Measurements from ENCODE around the gene NRG3.

Gene NRG3

GRCh38 chr10:82191653-82192052, 316.7 kb downstream of the NRG3 start:
- no peak for TF ChIP-seq CTCF (IDR thresholded peaks at IDR 0.05; ENCODE audit: low read depth, low read length)
- DNase-seq (ENCODE audit: low read depth, low spot score), result no peak
- in situ Hi-C loops (cut with HindIII; ENCODE audit: low sequenced_read_pairs), result no loop called here
- H3K4me3 ChIP-seq (ENCODE audit: low read depth, low read length), result no peak overlapping the region

- no peak overlapping the region for H3K4me3 ChIP-seq (ENCODE audit: low read depth, low read length)
- DNase-seq (ENCODE audit: low read depth, low spot score), result no peak
- TF ChIP-seq CTCF (IDR thresholded peaks at IDR 0.05; ENCODE audit: low read depth, low read length), result no peak
- in situ Hi-C loops (cut with HindIII; ENCODE audit: low sequenced_read_pairs), result no loop called here
Measured at GRCh38 chr10:82192665-82193064, 317.7 kb downstream of the NRG3 start.

GRCh38 chr10:82194419-82194818, 319.4 kb downstream of the NRG3 start:
- TF ChIP-seq CTCF (IDR thresholded peaks at IDR 0.05; ENCODE audit: low read depth, low read length), result no peak
- no peak for DNase-seq (ENCODE audit: low read depth, low spot score)
- in situ Hi-C loops (cut with HindIII; ENCODE audit: low sequenced_read_pairs), result no loop called here
- H3K4me3 ChIP-seq (ENCODE audit: low read depth, low read length), result no peak overlapping the region

- in situ Hi-C loops (cut with HindIII; ENCODE audit: low sequenced_read_pairs), result no loop called here
- no peak for TF ChIP-seq CTCF (IDR thresholded peaks at IDR 0.05; ENCODE audit: low read depth, low read length)
- DNase-seq (ENCODE audit: low read depth, low spot score), result no peak
- no peak overlapping the region for H3K4me3 ChIP-seq (ENCODE audit: low read depth, low read length)
Measured at GRCh38 chr10:82206831-82207230, 331.8 kb downstream of the NRG3 start.

GRCh38 chr10:82208726-82209125, 333.7 kb downstream of the NRG3 start:
- no peak overlapping the region for H3K4me3 ChIP-seq (ENCODE audit: low read depth, low read length)
- in situ Hi-C loops (cut with HindIII; ENCODE audit: low sequenced_read_pairs), result no loop called here
- DNase-seq (ENCODE audit: low read depth, low spot score), result no peak
- TF ChIP-seq CTCF (IDR thresholded peaks at IDR 0.05; ENCODE audit: low read depth, low read length), result no peak

- no peak overlapping the region for H3K4me3 ChIP-seq (ENCODE audit: low read depth, low read length)
- no peak for DNase-seq (ENCODE audit: low read depth, low spot score)
- in situ Hi-C loops (cut with HindIII; ENCODE audit: low sequenced_read_pairs), result no loop called here
- no peak for TF ChIP-seq CTCF (IDR thresholded peaks at IDR 0.05; ENCODE audit: low read depth, low read length)
Measured at GRCh38 chr10:82210331-82210730, 335.3 kb downstream of the NRG3 start.

GRCh38 chr10:82211346-82211745, 336.4 kb downstream of the NRG3 start:
- in situ Hi-C loops (cut with HindIII; ENCODE audit: low sequenced_read_pairs), result no loop called here
- no peak overlapping the region for H3K4me3 ChIP-seq (ENCODE audit: low read depth, low read length)
- DNase-seq (ENCODE audit: low read depth, low spot score), result no peak
- no peak for TF ChIP-seq CTCF (IDR thresholded peaks at IDR 0.05; ENCODE audit: low read depth, low read length)
